ENCODE measurements around the gene VAX1. TPM values are rescaled to one million over a fixed set of nuclear protein-coding genes. Genes with fewer than 3 reads are reported as not detected.

The VAX1 gene
- polyA plus RNA-seq, 3 donors, result not detected

GRCh38 chr10:117164592-117165537 is 26.8 kb upstream of the VAX1 start:
- no peak for DNase-seq (ENCODE audit: low read depth in 3 of 3, low spot score in 2 of 3)

- no peak for DNase-seq (ENCODE audit: low read depth in 3 of 3, low spot score in 2 of 3)
Observed at GRCh38 chr10:117163954-117164548, 26.0 kb upstream of the VAX1 start.

- DNase-seq (ENCODE audit: low read depth in 3 of 3, low spot score in 2 of 3), result no peak
Observed at GRCh38 chr10:117163061-117163953, 25.2 kb upstream of the VAX1 start.

- DNase-seq (ENCODE audit: low read depth in 3 of 3, low spot score in 2 of 3), result no peak
Observed at GRCh38 chr10:117162093-117163060, 24.3 kb upstream of the VAX1 start.

- no peak for DNase-seq (ENCODE audit: low read depth in 3 of 3, low spot score in 2 of 3)
Observed at GRCh38 chr10:117161386-117162033, 23.4 kb upstream of the VAX1 start.

- DNase-seq (ENCODE audit: low read depth in 3 of 3, low spot score in 2 of 3), result no peak
Observed at GRCh38 chr10:117160567-117160966, 22.5 kb upstream of the VAX1 start.

- DNase-seq (ENCODE audit: low read depth in 3 of 3, low spot score in 2 of 3), result no peak
Observed at GRCh38 chr10:117159390-117159789, 21.3 kb upstream of the VAX1 start.

GRCh38 chr10:117158297-117158696 is 20.2 kb upstream of the VAX1 start:
- no peak for DNase-seq (ENCODE audit: low read depth in 3 of 3, low spot score in 2 of 3)

GRCh38 chr10:117152668-117153067 is 14.6 kb upstream of the VAX1 start:
- no peak for DNase-seq (ENCODE audit: low read depth in 3 of 3, low spot score in 2 of 3)

- no peak for DNase-seq (ENCODE audit: low read depth in 3 of 3, low spot score in 2 of 3)
Observed at GRCh38 chr10:117148284-117148683, 10.2 kb upstream of the VAX1 start.

GRCh38 chr10:117145019-117145418 is 6.9 kb upstream of the VAX1 start:
- no peak for DNase-seq (ENCODE audit: low read depth in 3 of 3, low spot score in 2 of 3)

GRCh38 chr10:117143103-117143823 is 5.2 kb upstream of the VAX1 start:
- no peak for DNase-seq (ENCODE audit: low read depth in 3 of 3, low spot score in 2 of 3)

- no peak for DNase-seq (ENCODE audit: low read depth in 3 of 3, low spot score in 2 of 3)
Observed at GRCh38 chr10:117140525-117140902, 2.4 kb upstream of the VAX1 start.

- no peak for DNase-seq (ENCODE audit: low read depth in 3 of 3, low spot score in 2 of 3)
Observed at GRCh38 chr10:117139581-117140524, 1.8 kb upstream of the VAX1 start.

- no peak for DNase-seq (ENCODE audit: low read depth in 3 of 3, low spot score in 2 of 3)
Observed at GRCh38 chr10:117138838-117139580, 939 bp upstream of the VAX1 start.

GRCh38 chr10:117137031-117137910 is 799 bp downstream of the VAX1 start:
- DNase-seq (ENCODE audit: low read depth in 3 of 3, low spot score in 2 of 3), result no peak
